ENCODE data around the gene NUP62. TPM values are rescaled to one million over a fixed set of nuclear protein-coding genes. Genes with fewer than 3 reads are reported as not detected.

The NUP62 gene
- polyA plus RNA-seq, 12 donors: 43.9 to 530 (median 54.9) TPM

- DNase-seq: no peak
Measured at GRCh38 chr19:49870309-49870901, 58.9 kb downstream of the NUP62 start.

GRCh38 chr19:49869484-49870308, 59.6 kb downstream of the NUP62 start:
- peak; percentile 99 for DNase-seq

- DNase-seq: no peak
Measured at GRCh38 chr19:49869009-49869483, 60.3 kb downstream of the NUP62 start.

GRCh38 chr19:49866933-49867782, 62.1 kb downstream of the NUP62 start, which contains the start of gene PNKP:
Gene PNKP, minus strand, starts transcription at chr19:49867576. Its CDS starts 372 bp downstream, at chr19:49867204.
- DNase-seq: peak; percentile 95

- DNase-seq: no peak
Measured at GRCh38 chr19:49864890-49865289, 64.4 kb downstream of the NUP62 start.

GRCh38 chr19:49863935-49864320, 65.4 kb downstream of the NUP62 start:
- no peak for DNase-seq

- no peak for DNase-seq
Measured at GRCh38 chr19:49863254-49863934, 65.9 kb downstream of the NUP62 start.

GRCh38 chr19:49862391-49863253, 66.7 kb downstream of the NUP62 start:
- DNase-seq: no peak

GRCh38 chr19:49861541-49862378, 67.5 kb downstream of the NUP62 start:
- no peak for DNase-seq

- no peak for DNase-seq
Measured at GRCh38 chr19:49861107-49861506, 68.2 kb downstream of the NUP62 start.

- DNase-seq: no peak
Measured at GRCh38 chr19:49860336-49861102, 68.8 kb downstream of the NUP62 start.

GRCh38 chr19:49859682-49860335, 69.5 kb downstream of the NUP62 start:
- no peak for DNase-seq

- no peak for DNase-seq
Measured at GRCh38 chr19:49858088-49858985, 71.0 kb downstream of the NUP62 start.

- DNase-seq: no peak
Measured at GRCh38 chr19:49857838-49858087, 71.5 kb downstream of the NUP62 start.

GRCh38 chr19:49857061-49857837, 72.1 kb downstream of the NUP62 start:
- no peak for DNase-seq
